ENCODE measurements around the gene CRYBB1.

GRCh38 chr22:26556904-26557303, 60.9 kb downstream of the CRYBB1 start:
- TF ChIP-seq CTCF (IDR thresholded peaks at IDR 0.05) (no peak), POLR2AphosphoS5 (IDR thresholded peaks at IDR 0.05; ENCODE audit: low read depth, low read length) (no peak), TCF7L2 (IDR thresholded peaks at IDR 0.05; ENCODE audit: low read depth, low read length) (no peak), REST (IDR thresholded peaks at IDR 0.05; ENCODE audit: insufficient read depth in 1 of 2, low read depth in 2 of 2, low read length in 1 of 2) (no peak)

Measured in Panc1 (cell line).